Subcutaneous adipose tissue (tissue), 4 donors: ENCODE measurements around the gene GGCT. TPM values are rescaled to one million over a fixed set of nuclear protein-coding genes. Genes with fewer than 3 reads are reported as not detected.

Experiments used
- CTCF ChIP-seq: fragments of 450-650 bp; IDR thresholded peaks from one replicate; pipeline ENCODE4 v1.5.1; 2016; ENCODE audit warnings: low read depth, mild to moderate bottlenecking, control low read depth, antibody characterized with exemption, moderate library complexity
- total RNA-seq, 4 donors: library from RNA; depleted of rRNA; stranded (reverse); fragments of >200 nt; gene quantifications; one replicate each; pipeline ENCODE4 v1.1.0, GENCODE V29; 2016

GGCT gene
- total RNA-seq, 4 donors from 2014 or later, result 24.4 to 271 (median 92.0) TPM

DNA sequence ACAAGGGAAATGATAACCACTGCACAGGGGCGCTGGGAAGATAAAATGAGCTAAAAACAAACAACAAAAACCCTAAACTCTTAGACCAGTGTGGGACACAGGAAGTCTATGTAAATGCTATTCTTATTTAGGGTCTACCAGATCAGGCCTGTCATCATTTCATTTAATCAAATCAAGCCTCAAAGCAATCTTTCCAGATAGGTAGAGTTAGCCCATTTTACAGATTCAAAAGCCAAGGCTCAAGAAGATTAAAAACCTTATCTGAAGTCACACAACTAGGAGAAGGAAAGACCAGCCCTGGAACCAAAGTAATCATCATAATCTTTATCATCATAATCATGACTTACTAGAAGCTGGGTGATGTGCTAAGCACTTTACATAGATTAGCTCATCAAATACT, 30.7 kb downstream of the GGCT start:
- no peak for TF ChIP-seq CTCF

GRCh38 chr7:30472784-30473775, 31.5 kb downstream of the GGCT start:
- no peak for TF ChIP-seq CTCF

DNA sequence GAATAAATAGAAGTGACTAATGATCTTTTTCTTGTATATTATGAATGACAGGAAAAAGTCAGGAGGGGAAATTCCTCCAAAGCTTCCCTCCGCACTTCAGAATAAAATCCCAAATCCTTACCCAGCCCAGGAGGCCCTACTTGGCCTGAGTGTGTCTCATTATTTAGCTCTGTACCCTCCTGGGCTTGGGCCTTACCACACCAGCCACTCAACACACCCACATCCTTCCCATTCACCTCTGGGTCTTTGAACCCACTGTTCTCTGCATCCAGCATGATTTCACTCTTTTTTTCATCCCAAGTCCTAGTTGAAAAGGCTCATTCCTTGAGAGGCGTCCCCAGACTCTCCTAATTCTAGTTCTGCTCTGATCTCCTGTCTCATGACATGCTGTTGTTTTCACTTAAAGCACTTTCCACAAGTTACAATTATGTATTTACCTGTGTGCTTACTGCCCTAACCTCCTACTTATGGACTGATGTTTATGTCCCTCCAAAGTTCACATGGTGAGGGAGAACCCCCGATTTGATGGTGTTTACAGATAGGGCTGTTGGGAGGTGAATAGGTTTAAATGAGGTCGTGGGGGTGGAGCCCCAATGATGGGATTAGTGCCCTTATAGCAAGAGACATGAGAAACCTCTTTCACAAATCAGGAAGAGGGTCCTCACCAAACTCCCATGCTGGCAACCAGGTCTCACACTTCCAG, 32.4 kb downstream of the GGCT start:
- TF ChIP-seq CTCF, result no peak

DNA sequence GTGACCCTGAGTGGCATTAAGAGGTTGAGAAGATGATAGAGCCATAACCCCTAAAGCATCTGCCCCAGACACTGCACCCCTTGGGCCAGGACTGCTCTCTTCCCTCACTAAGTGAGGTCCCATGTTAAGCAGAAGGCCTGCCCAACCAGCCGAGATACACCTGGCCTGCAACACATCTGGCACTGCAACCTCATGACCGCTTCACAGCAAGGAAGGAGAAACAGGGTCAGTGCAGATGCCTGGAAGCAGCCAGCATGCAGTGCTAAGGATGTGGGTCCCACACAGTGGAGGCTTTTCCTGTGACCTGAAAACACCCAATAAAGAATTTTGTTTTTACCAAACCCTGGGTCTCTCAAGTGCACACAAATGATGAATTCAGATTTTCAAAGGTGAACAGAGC, 33.4 kb downstream of the GGCT start:
- TF ChIP-seq CTCF, result no peak

- no peak for TF ChIP-seq CTCF
Observed at GRCh38 chr7:30470771-30471170, 33.9 kb downstream of the GGCT start.

GRCh38 chr7:30470163-30470770, 34.4 kb downstream of the GGCT start:
- no peak for TF ChIP-seq CTCF

- TF ChIP-seq CTCF, result no peak
Observed at GRCh38 chr7:30469303-30469702, 35.3 kb downstream of the GGCT start.
